HepG2 (cell line): ENCODE measurements around the gene AVPR2. TPM values are rescaled to one million over a fixed set of nuclear protein-coding genes. Genes with fewer than 3 reads are reported as not detected.

Experiments
- ATAC-seq: fragments of 200-7000 bp; cut with Tn5 transposase; 3 replicates; pipeline ENCODE4 v1.9.1; 2020; ENCODE audit warnings: mild to moderate bottlenecking, moderate library complexity
- BruUV-seq: library from RNA; stranded (reverse); fragments of 400-500 nt; replicated peaks from 2 replicates; lab custom pipeline; 2021; lab: Mats Ljungman, UMichigan
- CTCF ChIA-PET: fragments of 300-600 bp; formaldehyde crosslinking; extraction: SDS; loops from one replicate; lab custom pipeline; 2021; ENCODE audit warnings: low total read pairs, inconsistent platforms, low intra/inter-chr PET ratio; lab: Yijun Ruan, JAX
- POLR2A ChIA-PET: fragments of 350-600 bp; sonication (Branson Sonifier 250); formaldehyde crosslinking; loops from one replicate; lab custom pipeline; 2020; ENCODE audit warnings: antibody characterized with exemption, inconsistent platforms; lab: Yijun Ruan, JAX
- DNase-seq: peaks from one replicate; pipeline ENCODE4 v3.0.0-alpha.2; 2015; ENCODE audit warnings: low spot score
- FAIRE-seq: peaks from 3 replicates; lab custom pipeline; 2011; peaks lifted over from hg19 to GRCh38; lab: Jason Lieb, UNC
- H2AFZ ChIP-seq: one replicate; pipeline ENCODE4 v1.6.1; 2011; ENCODE audit warnings: low read length, inconsistent platforms
- H3K27ac ChIP-seq: fragments of 300-600 bp; 3 replicates; pipeline ENCODE4 v1.8.0; 2011; ENCODE audit warnings: mixed run types, mild to moderate bottlenecking, mixed read lengths, low read length, inconsistent platforms; ENCODE audit not compliant: insufficient read depth; ENCODE audit errors: extremely low read length
- H3K27me3 ChIP-seq, 2 experiments: fragments of 200-600 bp in 1 of 2; 2 replicates in 1 of 2; 3 replicates in 1 of 2; pipeline versions ENCODE4 v1.6.0 to v1.8.0; 2011; ENCODE audit warnings: low read length in 2 of 2, mild to moderate bottlenecking in 2 of 2, moderate library complexity in 2 of 2, inconsistent platforms in 1 of 2; ENCODE audit not compliant: insufficient read depth in 2 of 2, control insufficient read depth in 1 of 2
- H3K36me3 ChIP-seq, 2 experiments: fragments of 200-600 bp in 1 of 2; replicated peaks in 1 of 2; 2 replicates in 1 of 2; 3 replicates in 1 of 2; pipeline versions ENCODE4 v1.5.1 to v1.8.0; 2011; ENCODE audit warnings: low read length in 2 of 2, inconsistent platforms in 1 of 2; ENCODE audit not compliant: insufficient read depth in 2 of 2, control insufficient read depth in 1 of 2
- H3K4me1 ChIP-seq: 2 replicates; pipeline ENCODE4 v1.5.1; 2012; ENCODE audit warnings: low read length, inconsistent platforms; ENCODE audit not compliant: insufficient read depth
- H3K4me2 ChIP-seq: 2 replicates; pipeline ENCODE4 v1.6.0; 2011; ENCODE audit warnings: low read depth, low read length, inconsistent platforms
- H3K4me3 ChIP-seq, 3 experiments: fragments of 200-600 bp in 1 of 3; sonication (generic), shearing (Covaris generic) in 1 of 3; replicated peaks in 1 of 3; 2 replicates each; pipeline ENCODE4 v1.5.1; 2011 to 2016; ENCODE audit warnings: low read length in 3 of 3, inconsistent platforms in 2 of 3, low read depth in 2 of 3, mild to moderate bottlenecking in 2 of 3, control low read depth in 1 of 3, mixed read lengths in 1 of 3; ENCODE audit not compliant: insufficient read depth in 1 of 3
- H3K79me2 ChIP-seq: one replicate; pipeline ENCODE4 v1.6.1; 2011; ENCODE audit warnings: low read length, inconsistent platforms; ENCODE audit not compliant: insufficient read depth
- H3K9ac ChIP-seq: 2 replicates; pipeline ENCODE4 v1.6.0; 2011; ENCODE audit warnings: mild to moderate bottlenecking, low read depth, low read length, inconsistent platforms; ENCODE audit not compliant: insufficient read depth
- H3K9me3 ChIP-seq: 2 replicates; pipeline ENCODE4 v1.5.1; 2012; ENCODE audit warnings: mild to moderate bottlenecking, low read length
- H4K20me1 ChIP-seq: 2 replicates; pipeline ENCODE4 v1.6.0; 2011; ENCODE audit warnings: inconsistent platforms, mild to moderate bottlenecking, low read length, moderate library complexity; ENCODE audit not compliant: insufficient read depth
- ERF ChIP-seq: IDR thresholded peaks from 2 replicates; pipeline ENCODE4 v1.6.1; 2018; ENCODE audit warnings: missing biosample characterization, missing genetic modification reagents
- HNRNPH1 ChIP-seq: fragments of 200-400 bp; formaldehyde crosslinking; optimal IDR thresholded peaks from 2 replicates; pipeline ENCODE3; 2017; ENCODE audit warnings: mild to moderate bottlenecking, low read depth, low read length
- KDM5A ChIP-seq: fragments of 200-600 bp; sonication (generic); IDR thresholded peaks from 2 replicates; pipeline ENCODE4 v1.7.0; 2018; ENCODE audit warnings: antibody characterized with exemption, mild to moderate bottlenecking, low read length, borderline replicate concordance
- MBNL3 ChIP-seq: fragments of 250-450 bp; sonication (Bioruptor Pico); conservative IDR thresholded peaks from 2 replicates; pipeline ENCODE4 v1.8.0; 2022; ENCODE audit warnings: mild to moderate bottlenecking, inconsistent platforms
- PHF5A ChIP-seq: IDR thresholded peaks from one replicate; pipeline ENCODE4 v1.6.1; 2018; ENCODE audit warnings: low read depth, missing genetic modification reagents; ENCODE audit not compliant: unreplicated experiment
- RBAK ChIP-seq: sonication (generic); formaldehyde crosslinking; IDR thresholded peaks from 2 replicates; pipeline ENCODE4 v1.5.1; 2020; ENCODE audit warnings: mild to moderate bottlenecking, missing genetic modification reagents
- ZNF672 ChIP-seq: sonication (generic); formaldehyde crosslinking; IDR thresholded peaks from 2 replicates; pipeline ENCODE4 v1.8.1; 2022; ENCODE audit warnings: missing genetic modification reagents
- ZNF703 ChIP-seq: sonication (generic); formaldehyde crosslinking; IDR thresholded peaks from 2 replicates; pipeline ENCODE4 v1.5.1; 2020; ENCODE audit warnings: missing genetic modification reagents, mild to moderate bottlenecking, moderate library complexity, borderline replicate concordance
- WGBS: methylation state at CpG from one replicate; pipeline ENCODE4 v1.1.6; 2017; ENCODE audit warnings: low lambda C conversion rate; 5-methylcytosine and 5-hydroxymethylcytosine counted together
- in situ Hi-C: cut with HindIII; loops from 2 replicates; pipeline ENCODE4 v1.10.0; 2017; ENCODE audit warnings: low pct_unique_long_range_greater_than_20kb; ENCODE audit not compliant: extremely low pct_ligation_motif_present
- intact Hi-C: fragments of 100-400 bp; cut with micrococcal nuclease; formaldehyde crosslinking; loops from one replicate; pipeline ENCODE4 v1.10.0; 2022; ENCODE audit not compliant: unreplicated experiment
- polyA plus RNA-seq, 8 experiments: library from polyadenylated mRNA; depleted of rRNA in 3 of 8; stranded (reverse) in 7 of 8; unstranded in 1 of 8; fragments of >200 nt; fragmentation: Illumina TruSeq in 4 of 8; extraction: Trizol in 4 of 8; gene quantifications; 2 replicates each; pipeline versions ENCODE4 v1.2.1 to v1.2.3, GENCODE V29; 2011 to 2016; ENCODE audit warnings: low read depth in 4 of 8, missing spikeins in 1 of 8, mixed read lengths in 1 of 8; ENCODE audit not compliant: insufficient read depth in 1 of 8
- total RNA-seq, 5 experiments: library from RNA; depleted of rRNA; stranded (reverse); fragments of >200 nt; fragmentation: Illumina TruSeq; extraction: Trizol; gene quantifications; 2 replicates each; pipeline ENCODE4 v1.2.3, GENCODE V29; 2016; ENCODE audit warnings: low read depth in 1 of 5
- TF ChIP-seq, protein P1 (sequence below): sonication (generic); formaldehyde crosslinking; IDR thresholded peaks from 2 replicates; pipeline ENCODE4 v1.4.0; 2020; ENCODE audit warnings: missing genetic modification reagents; ENCODE audit errors: not compliant biosample characterization
- TF ChIP-seq, protein P2 (sequence below): sonication (generic); formaldehyde crosslinking; IDR thresholded peaks from 2 replicates; pipeline ENCODE4 v1.4.0; 2020; ENCODE audit warnings: missing genetic modification reagents, borderline replicate concordance

AVPR2 gene
- total and polyA plus RNA-seq, 2 of the 13 experiments (the other 11 are each of a cell fraction or from before 2014, with no cell fraction given) = not detected

DNA sequence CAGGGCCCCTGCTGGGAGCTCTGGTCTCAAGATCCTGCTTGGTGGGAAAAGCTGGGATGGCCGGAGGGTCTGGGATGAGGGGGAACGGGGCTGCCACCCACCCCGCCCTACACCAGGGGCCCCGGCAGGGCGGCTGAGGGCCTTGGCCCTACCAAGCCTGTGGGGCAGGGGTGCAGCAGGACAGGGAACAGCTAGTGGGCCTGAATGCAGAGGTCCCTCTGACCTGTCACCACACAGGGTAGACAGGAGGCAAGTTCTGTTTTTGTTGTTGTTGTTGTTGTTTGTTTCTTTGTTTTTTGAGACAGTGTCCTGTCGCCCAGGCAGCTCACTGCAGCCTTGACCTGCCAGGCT lies 40.3 kb downstream of the AVPR2 start:
- no TSS peak for BruUV-seq
- Histone ChIP-seq H3K9me3 (no peaks in the 10 kb centered on the region), H4K20me1 (no peaks in the 10 kb centered on the region), H3K9ac (no peak overlapping the region), H3K27me3 (no peaks in the 10 kb centered on the region), H3K4me2 (no peak overlapping the region; the same call in 1 of the 2 replicates), H3K36me3 (no peaks in the 10 kb centered on the region), H3K27ac (no peak overlapping the region), H2AFZ (no peak overlapping the region), H3K4me3 (no peak overlapping the region; a peak in 1 of 6 replicates), H3K79me2 (no peaks in the 10 kb centered on the region), H3K4me1 (peaks cover 59% of the 10 kb centered on the region)
- in situ Hi-C loops = no loop called here
- FAIRE-seq (no peak), ATAC-seq (no peak), DNase-seq (no peak)
- ChIA-PET POLR2A (interaction anchor here (1.4 to 5.8 kb wide), 2 partner anchors 10 to 17 kb away, joined by 5 to 82 read pairs; partner anchors contain the start of gene NAA10), CTCF (no interaction called here)
- WGBS = no CpG with 5 or more reads among the region's 6 CpGs
- intact Hi-C loops = loop anchor here (10.0 kb wide), 1 partner anchor 180 kb away; the partner anchor contains the start of gene PLXNB3
- TF ChIP-seq HNRNPH1 (no peak), ZNF703 (CRISPR knock-in tag) (no peak), PHF5A (CRISPR knock-in tag) (no peak), MBNL3 (CRISPR knock-in tag) (no peak), ZNF672 (CRISPR knock-in tag) (no peak), ERF (CRISPR knock-in tag) (no peak), RBAK (CRISPR knock-in tag) (no peak), KDM5A (no peak)
- TF ChIP-seq, protein P1, sequence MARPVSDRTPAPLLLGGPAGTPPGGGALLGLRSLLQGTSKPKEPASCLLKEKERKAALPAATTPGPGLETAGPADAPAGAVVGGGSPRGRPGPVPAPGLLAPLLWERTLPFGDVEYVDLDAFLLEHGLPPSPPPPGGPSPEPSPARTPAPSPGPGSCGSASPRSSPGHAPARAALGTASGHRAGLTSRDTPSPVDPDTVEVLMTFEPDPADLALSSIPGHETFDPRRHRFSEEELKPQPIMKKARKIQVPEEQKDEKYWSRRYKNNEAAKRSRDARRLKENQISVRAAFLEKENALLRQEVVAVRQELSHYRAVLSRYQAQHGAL = no peak
- TF ChIP-seq, protein P2, sequence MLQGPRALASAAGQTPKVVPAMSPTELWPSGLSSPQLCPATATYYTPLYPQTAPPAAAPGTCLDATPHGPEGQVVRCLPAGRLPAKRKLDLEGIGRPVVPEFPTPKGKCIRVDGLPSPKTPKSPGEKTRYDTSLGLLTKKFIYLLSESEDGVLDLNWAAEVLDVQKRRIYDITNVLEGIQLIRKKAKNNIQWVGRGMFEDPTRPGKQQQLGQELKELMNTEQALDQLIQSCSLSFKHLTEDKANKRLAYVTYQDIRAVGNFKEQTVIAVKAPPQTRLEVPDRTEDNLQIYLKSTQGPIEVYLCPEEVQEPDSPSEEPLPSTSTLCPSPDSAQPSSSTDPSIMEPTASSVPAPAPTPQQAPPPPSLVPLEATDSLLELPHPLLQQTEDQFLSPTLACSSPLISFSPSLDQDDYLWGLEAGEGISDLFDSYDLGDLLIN (CRISPR knock-in tag) = no peak
